ENCODE results near the gene ADRM1.

The ADRM1 gene

DNA sequence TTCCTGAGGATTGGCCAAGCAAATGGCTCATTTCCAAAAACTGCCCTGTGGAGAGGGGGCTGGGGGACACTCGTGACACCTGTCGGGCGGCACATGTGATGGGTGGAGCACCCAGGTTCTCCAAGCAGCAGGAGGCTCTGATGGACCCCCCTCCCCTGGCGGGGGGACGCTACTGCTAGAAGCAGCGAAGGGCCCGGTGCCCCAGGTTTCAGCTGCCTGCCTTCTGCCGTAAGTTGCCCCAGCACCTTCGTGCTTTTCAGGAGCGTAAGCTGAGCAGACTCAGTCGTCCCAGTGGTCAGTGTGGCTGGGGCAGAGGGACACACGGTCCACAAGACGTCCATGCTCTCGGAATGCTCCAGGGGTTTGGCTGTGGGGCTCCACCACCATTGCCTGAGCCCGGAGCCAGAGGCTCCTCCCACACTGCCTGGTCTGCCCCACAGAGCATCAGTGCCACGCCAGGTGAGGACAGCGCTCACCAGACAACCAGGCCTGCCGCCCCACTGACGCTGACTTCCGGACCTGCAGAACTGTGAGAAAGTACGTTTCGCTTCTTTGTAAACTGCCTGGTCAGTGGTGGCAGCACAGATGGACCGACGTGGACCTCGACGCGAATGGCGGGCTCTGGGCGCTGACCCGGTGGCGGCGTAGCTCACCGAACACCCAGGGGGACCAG lies 4.1 kb upstream of the ADRM1 start:
- no peak for DNase-seq (ENCODE audit: extremely low spot score)
- ChIA-PET POLR2A (no interaction called here), CTCF (interaction anchor here (1.6 to 3.1 kb wide), 2 partner anchors 7 to 84 kb away, joined by 6 to 14 read pairs; no protein-coding TSS in a partner anchor)
- TF ChIP-seq, protein P1, sequence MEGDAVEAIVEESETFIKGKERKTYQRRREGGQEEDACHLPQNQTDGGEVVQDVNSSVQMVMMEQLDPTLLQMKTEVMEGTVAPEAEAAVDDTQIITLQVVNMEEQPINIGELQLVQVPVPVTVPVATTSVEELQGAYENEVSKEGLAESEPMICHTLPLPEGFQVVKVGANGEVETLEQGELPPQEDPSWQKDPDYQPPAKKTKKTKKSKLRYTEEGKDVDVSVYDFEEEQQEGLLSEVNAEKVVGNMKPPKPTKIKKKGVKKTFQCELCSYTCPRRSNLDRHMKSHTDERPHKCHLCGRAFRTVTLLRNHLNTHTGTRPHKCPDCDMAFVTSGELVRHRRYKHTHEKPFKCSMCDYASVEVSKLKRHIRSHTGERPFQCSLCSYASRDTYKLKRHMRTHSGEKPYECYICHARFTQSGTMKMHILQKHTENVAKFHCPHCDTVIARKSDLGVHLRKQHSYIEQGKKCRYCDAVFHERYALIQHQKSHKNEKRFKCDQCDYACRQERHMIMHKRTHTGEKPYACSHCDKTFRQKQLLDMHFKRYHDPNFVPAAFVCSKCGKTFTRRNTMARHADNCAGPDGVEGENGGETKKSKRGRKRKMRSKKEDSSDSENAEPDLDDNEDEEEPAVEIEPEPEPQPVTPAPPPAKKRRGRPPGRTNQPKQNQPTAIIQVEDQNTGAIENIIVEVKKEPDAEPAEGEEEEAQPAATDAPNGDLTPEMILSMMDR (IDR thresholded peaks at IDR 0.05; ENCODE audit: control extremely low read depth, extremely low read depth, low read depth, missing control alignments) = no peak

DNA sequence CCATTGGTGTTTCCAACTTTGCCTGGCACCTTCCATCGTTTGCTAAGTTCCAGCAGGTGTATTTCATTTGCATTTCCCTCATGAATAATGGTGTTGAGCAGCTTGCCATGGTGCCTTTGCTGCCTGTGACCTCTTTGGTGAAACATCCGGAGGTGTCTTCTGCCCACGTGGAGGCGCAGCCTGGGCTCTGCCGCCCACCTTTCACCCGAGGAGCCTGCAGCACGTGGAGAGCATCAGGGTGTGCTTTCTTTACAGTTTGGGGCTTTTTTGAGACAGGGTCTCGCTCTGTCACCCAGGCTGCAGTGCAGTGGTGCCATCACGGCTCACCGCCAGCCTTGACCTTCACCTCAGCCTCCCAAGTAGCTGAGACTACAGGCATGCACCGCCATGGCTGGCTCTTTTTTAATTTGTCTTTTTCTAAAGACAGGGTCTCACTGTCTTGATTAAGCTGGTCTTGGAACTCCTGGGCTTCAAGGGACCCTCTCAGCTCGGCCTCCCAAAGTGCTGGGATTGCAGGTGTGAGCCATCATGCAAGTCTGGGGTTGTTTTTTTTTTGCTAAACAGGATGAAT lies 3.0 kb upstream of the ADRM1 start:
- ChIA-PET CTCF (interaction anchor here (1.5 to 5.0 kb wide), 4 partner anchors 8 to 111 kb away, joined by 4 to 40 read pairs (median 11); partner anchors contain the start of gene RPS21), POLR2A (no interaction called here)
- DNase-seq (ENCODE audit: extremely low spot score) = no peak
- TF ChIP-seq, protein P1 (IDR thresholded peaks at IDR 0.05; ENCODE audit: control extremely low read depth, extremely low read depth, low read depth, missing control alignments) = no peak

DNA sequence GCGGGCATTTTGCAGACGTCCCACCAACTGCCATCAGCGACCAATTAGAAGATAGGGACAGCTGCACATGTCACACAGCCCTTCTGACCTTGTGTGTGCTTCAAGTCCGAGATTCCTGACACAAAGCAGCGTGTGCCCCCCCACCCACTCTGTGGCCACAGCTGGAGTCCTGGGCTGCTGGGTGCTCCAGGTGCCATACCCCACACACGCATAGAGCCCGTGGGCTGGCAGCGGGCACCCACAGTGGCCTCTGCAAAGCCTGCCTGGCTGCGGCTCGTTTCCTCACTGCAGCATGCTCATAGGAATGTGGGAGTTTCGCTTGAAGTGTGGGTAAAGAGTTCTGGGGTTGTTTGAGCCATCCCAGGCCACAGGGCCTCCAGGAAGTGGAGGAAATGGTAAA lies 2.5 kb upstream of the ADRM1 start:
- DNase-seq (ENCODE audit: extremely low spot score) = no peak
- POLR2A ChIA-PET = no interaction called here
- TF ChIP-seq, protein P1 (IDR thresholded peaks at IDR 0.05; ENCODE audit: control extremely low read depth, extremely low read depth, low read depth, missing control alignments) = no peak
- CTCF ChIA-PET = interaction anchor here (0.8 to 5.0 kb wide), 13 partner anchors 9 to 494 kb away, joined by 3 to 40 read pairs (median 3); partner anchors contain the start of genes OSBPL2 and RPS21

DNA sequence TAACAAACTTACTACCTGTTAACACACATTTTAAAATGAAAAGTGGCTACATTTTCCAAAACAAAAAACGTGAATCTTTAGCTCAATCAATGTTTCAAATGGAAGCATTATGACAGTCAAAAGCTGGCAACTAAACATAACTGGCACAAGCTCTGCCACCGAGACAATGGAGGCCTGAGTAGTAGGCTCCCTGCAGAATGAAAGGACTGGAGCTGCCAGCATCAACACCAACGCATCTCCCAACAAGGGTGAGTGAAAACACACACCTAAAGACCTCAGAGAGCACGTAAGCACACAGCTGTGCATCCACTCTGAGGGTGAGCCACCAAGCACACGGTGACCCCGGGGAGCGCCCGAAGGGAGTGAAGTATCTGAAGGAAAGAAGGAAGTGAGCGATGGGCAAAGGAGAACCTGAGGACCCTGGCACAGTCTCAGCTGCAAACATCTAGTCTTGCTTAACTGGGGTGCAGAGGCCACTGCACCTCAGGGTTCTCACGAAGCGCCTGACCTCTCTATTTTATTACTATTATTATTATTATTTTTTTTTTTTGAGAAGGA lies 1.6 kb upstream of the ADRM1 start:
- CTCF ChIA-PET = interaction anchor here (0.8 to 5.0 kb wide), 16 partner anchors 10 to 493 kb away, joined by 3 to 40 read pairs (median 3); partner anchors contain the start of genes OSBPL2 and RPS21
- DNase-seq (ENCODE audit: extremely low spot score) = no peak
- TF ChIP-seq, protein P1 (IDR thresholded peaks at IDR 0.05; ENCODE audit: control extremely low read depth, extremely low read depth, low read depth, missing control alignments) = no peak
- POLR2A ChIA-PET = no interaction called here

DNA sequence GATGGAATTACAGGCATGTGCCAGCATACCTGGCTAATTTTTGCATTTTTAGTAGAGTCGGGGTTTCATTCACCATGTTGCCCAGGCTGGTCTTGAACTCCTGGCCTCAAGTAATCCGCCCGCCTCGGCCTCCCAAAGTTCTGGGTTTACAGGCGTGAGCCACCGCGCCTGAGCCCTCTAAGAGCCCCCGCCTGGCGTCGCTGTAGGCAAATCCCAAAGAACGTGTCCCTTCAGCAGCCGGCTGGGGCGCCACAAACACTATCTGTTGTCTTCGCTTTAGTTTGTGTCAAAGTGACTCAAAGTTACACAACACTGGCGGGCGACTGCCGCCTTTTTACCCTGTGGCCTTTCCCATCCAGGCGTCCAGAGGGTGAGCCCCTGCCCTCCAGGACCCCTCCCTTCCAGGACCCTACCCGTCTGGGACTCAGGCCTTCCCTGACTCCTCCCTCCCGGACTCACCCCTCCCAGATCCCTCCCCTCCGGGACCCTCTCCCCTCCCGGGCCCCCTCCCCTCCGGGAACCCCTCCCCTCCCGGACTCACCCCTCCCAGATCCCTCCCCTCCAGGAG lies 940 bp upstream of the ADRM1 start:
- DNase-seq (ENCODE audit: extremely low spot score) = peak; percentile 89
- TF ChIP-seq, protein P1 (IDR thresholded peaks at IDR 0.05; ENCODE audit: control extremely low read depth, extremely low read depth, low read depth, missing control alignments) = peak; percentile 95
- ChIA-PET POLR2A (no interaction called here), CTCF (interaction anchor here (0.7 to 5.0 kb wide), 22 partner anchors 8 to 492 kb away, joined by 3 to 40 read pairs (median 4); partner anchors contain the start of gene RPS21)

DNA sequence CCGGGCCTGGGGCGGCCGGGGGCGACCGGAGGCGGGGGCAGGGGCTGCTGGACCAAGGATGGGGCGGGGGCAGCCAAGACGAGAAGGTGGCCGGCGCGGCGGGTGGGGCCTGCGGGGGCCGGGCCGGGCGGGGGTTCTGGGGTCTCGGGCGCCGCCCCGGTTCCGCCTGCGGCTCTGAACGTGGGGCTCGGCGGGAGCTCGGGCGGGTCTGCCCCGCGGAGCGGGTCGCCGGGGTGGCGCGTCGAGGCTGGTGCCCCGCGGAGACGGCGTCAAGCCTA lies 204 bp downstream of the ADRM1 start:
- TF ChIP-seq, protein P1 (IDR thresholded peaks at IDR 0.05; ENCODE audit: control extremely low read depth, extremely low read depth, low read depth, missing control alignments) = no peak
- CTCF ChIA-PET = interaction anchor here (1.0 to 5.0 kb wide), 13 partner anchors 9 to 115 kb away, joined by 3 to 40 read pairs (median 3); no protein-coding TSS in a partner anchor
- DNase-seq (ENCODE audit: extremely low spot score) = no peak

More for the DNA sequence above, 204 bp downstream of the ADRM1 start:
- POLR2A ChIA-PET = no interaction called here
